Fibroblast of upper back skin (primary cell): ENCODE data around the gene MAP3K2.

Experiments
- DNase-seq: peaks from one replicate; pipeline ENCODE4 v3.0.0-alpha.2; 2013

MAP3K2 gene

GRCh38 chr2:127343277-127343676 lies 44.5 kb downstream of the MAP3K2 start:
- no peak for DNase-seq

GRCh38 chr2:127342101-127342500 lies 45.7 kb downstream of the MAP3K2 start:
- no peak for DNase-seq

DNA sequence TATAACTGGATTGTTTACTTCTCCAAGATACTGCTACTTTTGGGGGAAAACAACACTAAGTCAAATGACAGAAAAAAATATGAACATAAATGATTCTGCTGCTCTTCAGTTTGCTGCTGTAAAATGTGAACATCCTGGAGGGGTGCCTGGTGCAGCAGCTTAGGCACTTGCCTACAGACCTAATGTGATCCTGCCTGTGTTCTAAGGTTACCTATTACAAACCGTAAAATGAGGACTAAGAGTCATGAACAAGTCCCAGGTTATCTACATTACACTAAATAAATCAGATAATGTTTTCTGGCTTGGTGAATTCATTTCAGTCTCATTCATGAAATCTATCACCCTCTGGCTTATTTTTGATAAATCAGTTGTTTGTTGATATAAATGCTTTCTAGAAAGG lies 55.4 kb downstream of the MAP3K2 start:
- no peak for DNase-seq

- no peak for DNase-seq
Measured at GRCh38 chr2:127330753-127331152, 57.0 kb downstream of the MAP3K2 start.

- no peak for DNase-seq
Measured at GRCh38 chr2:127326289-127326945, 61.4 kb downstream of the MAP3K2 start.

DNA sequence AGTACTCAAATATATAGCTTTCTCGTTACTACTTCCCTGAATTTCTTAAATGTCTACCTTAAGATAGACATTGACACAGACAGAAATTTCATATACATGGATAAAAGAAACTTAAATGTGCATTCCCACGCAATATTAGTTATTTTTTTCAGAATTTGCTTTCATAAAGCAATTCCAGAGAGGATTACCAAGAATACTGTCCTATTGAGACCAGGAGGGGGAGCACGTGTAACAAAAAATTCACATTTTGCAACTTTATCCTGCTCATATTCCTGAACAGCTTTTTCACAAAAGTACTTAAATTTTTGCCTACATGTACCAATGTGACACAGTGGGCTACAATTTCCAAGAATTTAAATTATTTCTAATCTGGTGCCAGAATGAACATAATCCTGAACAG lies 63.1 kb downstream of the MAP3K2 start:
- peak; percentile 49 for DNase-seq

DNA sequence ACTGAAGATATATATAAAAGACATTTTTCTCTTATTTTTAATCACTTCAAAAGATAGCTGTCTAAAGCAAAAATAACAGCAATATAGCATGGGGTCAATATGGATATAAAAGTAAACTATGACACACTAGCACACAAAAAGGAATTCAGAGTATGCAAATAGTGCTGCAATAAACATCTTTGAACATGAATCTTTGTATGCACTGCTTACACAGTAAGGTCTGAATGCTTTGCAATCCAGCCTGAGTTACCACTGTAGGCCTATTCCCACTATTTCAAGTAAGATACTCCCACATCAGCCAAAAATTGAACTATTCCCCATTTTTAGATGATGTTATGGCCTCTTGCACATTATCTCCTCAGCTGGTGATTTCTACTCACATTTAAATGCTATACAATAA lies 66.5 kb downstream of the MAP3K2 start:
- no peak for DNase-seq

DNA sequence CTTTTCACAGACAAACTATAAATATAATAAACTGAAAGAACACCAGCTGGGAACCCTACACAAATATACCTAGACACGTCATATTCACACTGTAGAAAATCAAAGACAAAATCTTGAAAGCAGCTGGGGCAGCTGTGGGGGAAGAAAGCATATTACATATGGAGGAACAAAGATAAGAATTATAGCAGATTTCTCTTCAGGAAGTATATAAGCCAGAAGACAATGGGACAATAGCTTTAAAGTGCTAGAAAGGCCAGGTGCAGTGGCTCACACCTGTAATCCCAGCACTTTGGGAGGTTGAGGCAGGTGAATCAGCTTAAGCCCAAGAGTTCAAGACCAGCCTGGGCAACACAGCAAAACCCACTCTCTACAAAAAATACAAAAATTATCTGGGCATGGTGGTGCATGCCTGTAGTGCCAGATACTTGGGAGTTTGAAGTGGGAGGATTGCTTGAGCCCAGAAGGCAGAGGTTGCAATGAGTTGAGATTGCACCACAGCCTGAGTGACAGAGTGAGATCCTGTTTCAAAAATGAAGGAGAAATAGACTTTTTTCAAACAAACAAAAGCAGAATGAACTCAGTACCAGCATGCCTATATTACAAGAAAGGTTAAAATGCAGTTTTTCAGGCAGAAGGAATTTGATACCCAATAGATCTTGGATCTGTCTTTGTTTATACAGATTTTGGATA lies 67.0 kb downstream of the MAP3K2 start:
- DNase-seq = no peak

GRCh38 chr2:127320067-127320466 lies 67.7 kb downstream of the MAP3K2 start:
- DNase-seq = no peak

DNA sequence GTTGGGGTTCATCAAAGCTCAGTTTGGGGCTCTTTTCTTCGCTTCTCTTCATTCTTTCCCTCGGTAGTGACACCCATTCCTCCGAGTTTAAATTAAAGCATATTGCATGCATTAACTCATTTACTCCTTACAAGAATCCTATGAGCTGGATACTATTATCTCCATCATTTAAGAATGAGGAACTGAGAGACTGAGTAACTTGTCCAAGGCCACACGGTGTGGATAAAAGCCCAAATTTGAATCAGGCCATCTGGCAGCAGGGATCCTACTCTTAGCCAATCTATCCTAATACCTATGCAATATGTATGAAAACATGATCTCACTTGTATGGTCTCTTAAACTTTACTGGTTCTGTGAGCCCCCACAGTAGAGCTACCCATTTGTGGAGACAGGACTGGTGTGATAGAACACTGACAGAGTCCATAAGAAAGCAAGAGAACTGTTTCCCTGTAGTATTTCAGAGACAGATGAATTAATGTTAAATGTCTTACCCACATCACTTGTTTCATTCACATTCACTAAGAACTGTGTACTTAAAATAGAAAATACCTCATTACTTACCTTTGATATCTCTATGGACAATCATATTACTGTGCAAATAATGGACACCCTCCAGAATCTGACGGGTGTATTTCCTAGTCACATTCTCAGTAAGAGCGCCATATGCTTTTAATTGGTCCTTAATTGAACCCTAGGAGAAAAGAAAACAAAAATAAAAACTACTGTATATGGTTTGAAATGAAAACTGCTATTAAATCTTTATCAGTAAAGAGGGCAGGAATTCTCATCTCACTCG lies 73.4 kb downstream of the MAP3K2 start:
- DNase-seq = no peak

DNA sequence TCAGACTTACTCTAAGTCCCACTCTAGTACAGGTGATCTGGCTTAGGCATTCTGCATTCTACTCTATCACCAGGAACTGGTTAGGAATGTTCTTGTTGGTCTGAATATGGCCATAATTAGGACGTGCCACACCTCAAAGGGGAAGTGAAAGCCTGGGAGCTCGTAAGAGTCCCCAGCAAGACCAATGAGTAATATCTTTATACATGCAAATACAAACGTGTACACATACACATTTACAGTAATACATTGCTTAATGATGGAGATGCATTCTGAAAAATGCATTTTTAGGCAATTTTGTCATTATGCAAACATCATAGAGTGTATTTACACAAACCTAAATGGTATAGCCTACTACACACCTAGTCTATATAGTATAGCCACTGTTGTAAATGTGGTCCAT lies 74.4 kb downstream of the MAP3K2 start:
- DNase-seq = no peak

- DNase-seq = no peak
Measured at GRCh38 chr2:127310980-127311379, 76.8 kb downstream of the MAP3K2 start.

GRCh38 chr2:127309468-127309867 lies 78.3 kb downstream of the MAP3K2 start:
- DNase-seq = no peak

DNA sequence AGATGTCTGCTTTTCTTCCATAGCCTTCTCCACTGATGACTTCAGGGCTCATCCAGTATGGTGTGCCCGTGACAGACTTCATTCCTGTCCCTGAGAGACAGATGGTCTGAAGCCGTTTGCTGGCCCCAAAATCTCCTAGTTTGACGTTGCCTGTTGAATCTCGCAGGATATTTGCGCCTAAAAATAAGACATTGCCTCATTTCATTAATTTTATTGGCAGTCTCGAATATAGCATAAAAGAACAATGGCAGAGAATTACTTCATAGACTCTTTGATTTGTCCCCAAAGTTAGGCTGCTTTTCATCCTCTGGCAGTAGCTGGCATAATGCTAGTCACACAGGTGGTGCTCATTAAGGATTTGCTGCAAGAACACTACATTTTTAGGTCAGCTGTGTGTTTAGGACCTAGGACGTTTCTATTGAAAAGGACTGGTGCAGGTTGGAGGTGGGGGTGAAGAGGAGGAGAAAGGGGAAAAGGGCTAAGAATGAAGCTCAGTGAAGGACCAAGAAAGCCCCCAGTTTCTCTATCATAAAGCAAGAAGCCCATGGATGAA lies 79.1 kb downstream of the MAP3K2 start:
- DNase-seq = no peak

- DNase-seq = no peak
Measured at GRCh38 chr2:127305990-127306585, 81.7 kb downstream of the MAP3K2 start.

DNA sequence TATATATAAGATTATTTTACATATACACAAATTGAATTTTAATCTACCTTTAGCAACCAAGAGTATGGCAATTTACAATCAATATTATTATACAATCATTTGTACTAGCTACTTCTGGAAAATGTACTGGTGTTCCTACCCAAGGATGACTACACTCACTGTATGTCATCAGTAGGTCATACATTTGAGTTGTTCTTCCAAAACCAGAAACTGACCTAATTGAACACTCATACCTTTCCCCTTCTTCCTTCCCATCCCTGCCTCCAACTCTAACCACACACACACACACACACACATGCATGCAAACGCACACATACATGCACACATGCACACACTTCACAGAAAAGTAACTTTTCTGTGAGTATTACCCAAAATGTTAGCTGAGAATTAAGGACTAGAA lies 85.6 kb downstream of the MAP3K2 start:
- DNase-seq = no peak

DNA sequence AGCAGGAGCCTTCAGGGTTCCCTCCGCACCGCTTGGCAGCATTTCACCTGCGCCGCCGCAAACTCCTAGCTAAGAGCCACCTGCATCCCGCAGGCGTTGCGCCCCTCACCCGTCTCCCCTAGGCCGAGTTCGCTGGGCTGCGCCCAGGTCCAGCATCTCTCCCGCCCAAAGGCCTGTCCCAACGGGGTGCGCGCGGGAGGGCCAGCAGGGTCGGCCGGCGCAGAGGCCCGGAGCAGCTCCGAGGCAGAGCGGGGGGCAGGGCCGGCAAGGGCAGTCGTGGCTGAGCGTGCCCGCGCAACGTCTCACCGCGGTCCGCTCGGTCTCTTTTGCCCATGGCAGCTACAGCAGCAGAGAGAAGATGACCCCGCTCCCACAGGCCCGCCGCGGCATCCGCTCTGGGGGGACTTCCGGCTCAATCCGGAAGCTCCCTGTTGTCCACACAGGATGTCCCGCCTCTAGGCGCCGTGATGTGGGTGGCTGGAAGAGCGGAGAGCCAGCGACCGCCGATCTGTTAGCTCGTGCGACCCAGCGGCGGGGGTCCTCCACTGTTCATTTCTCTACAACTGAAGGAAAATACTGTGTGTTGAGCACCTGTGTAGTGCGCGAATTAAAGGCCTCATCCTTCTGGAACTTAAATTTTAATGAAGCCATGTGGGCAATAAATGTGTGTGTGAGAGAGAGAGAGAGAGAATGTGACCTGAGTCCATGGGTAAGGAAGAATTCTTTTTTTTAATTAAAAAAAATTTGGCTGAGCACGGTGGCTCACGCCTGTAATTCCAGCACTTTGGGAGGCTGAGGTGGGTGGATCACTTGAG lies 93.8 kb downstream of the MAP3K2 start, which contains the start of gene ERCC3:
ERCC3 (minus strand) TSS at position 397 of the 815 bp plus-strand sequence; CDS start at position 334, 63 bp downstream.
- peak; percentile 84 for DNase-seq

DNA sequence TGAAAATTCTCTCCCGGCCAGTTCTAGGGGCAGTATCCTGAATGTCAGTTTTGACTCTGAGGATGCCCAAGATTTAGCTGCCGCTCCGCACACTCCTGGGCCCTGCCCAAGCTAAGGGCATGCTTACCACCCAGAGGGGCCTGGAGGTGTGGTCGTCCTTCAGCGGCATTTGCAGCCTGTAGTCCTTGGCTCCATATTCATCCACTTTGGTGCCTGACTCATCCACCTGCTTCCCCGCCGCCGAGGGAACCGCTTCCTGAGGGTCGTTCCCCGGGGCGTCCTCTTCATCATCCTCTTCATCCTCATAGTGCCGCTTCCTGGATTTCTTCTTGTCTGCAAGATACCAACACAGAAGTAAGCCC lies 94.4 kb downstream of the MAP3K2 start:
- DNase-seq = no peak

- no peak for DNase-seq
Measured at GRCh38 chr2:127288274-127288673, 99.5 kb downstream of the MAP3K2 start.

DNA sequence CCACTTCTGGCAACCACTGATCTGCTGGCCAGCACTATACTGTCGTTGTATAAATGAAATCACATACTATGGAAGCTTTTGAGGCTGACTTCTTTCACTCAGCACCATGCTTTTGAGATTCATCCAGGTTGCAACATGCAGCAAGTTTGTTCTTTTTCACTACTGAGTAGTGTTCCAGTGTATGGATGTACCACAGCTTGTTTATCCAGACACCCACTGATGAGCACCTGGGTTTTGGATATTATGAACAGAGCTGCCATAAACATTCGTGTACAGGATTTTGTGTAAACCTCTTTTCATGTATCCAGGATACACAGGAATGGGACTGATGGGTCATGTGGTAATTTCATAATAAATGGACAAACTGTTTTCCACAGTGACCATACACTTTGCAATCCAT lies 104.5 kb downstream of the MAP3K2 start:
- DNase-seq = no peak

- no peak for DNase-seq
Measured at GRCh38 chr2:127280693-127281092, 107.1 kb downstream of the MAP3K2 start.

GRCh38 chr2:127279781-127280180 lies 108.0 kb downstream of the MAP3K2 start:
- no peak for DNase-seq
